Suppressor macrophage (primary cell): ENCODE results near the gene THSD4.
A peak's percentile ranks its signal among the peaks of the same experiment; 100 is the strongest.

Experiments
- DNase-seq, 4 experiments: peaks; one replicate each; pipeline ENCODE4 v3.0.0-alpha.2; 2020 to 2022

THSD4 gene

GRCh38 chr15:71800835-71801745, 685.8 kb downstream of the THSD4 start:
- DNase-seq, result peak; percentile 54 to 67 (median 59)

GRCh38 chr15:71801935-71802655, 686.8 kb downstream of the THSD4 start:
- no peak for DNase-seq

GRCh38 chr15:71802770-71803169, 687.5 kb downstream of the THSD4 start:
- DNase-seq, result peak; percentile 7 to 52 (median 18)

- DNase-seq, result no peak
These were observed 689.0 kb downstream of the THSD4 start for GRCh38 chr15:71804226-71804625.

GRCh38 chr15:71804695-71805470, 689.6 kb downstream of the THSD4 start:
- DNase-seq, result no peak

GRCh38 chr15:71806452-71806931, 691.2 kb downstream of the THSD4 start:
- DNase-seq, result no peak

- DNase-seq, result no peak
These were observed 691.9 kb downstream of the THSD4 start for GRCh38 chr15:71807125-71807629.

GRCh38 chr15:71807691-71808091, 692.4 kb downstream of the THSD4 start:
- no peak for DNase-seq

GRCh38 chr15:71808311-71809020, 693.2 kb downstream of the THSD4 start:
- no peak for DNase-seq

- DNase-seq, result no peak
These were observed 694.1 kb downstream of the THSD4 start for GRCh38 chr15:71809346-71809745.

- DNase-seq, result no peak
These were observed 695.2 kb downstream of the THSD4 start, which contains the start of gene NR2E3 for GRCh38 chr15:71810256-71811035. Gene NR2E3 (plus strand): TSS chr15:71810554. CDS start chr15:71810744, 190 bp downstream.

GRCh38 chr15:71811036-71811736, 695.9 kb downstream of the THSD4 start:
- no peak for DNase-seq

- DNase-seq, result no peak
These were observed 696.8 kb downstream of the THSD4 start for GRCh38 chr15:71811752-71812735.

GRCh38 chr15:71812966-71813722, 697.9 kb downstream of the THSD4 start:
- no peak for DNase-seq

- DNase-seq, result no peak
These were observed 698.6 kb downstream of the THSD4 start for GRCh38 chr15:71813723-71814470.

- no peak for DNase-seq
These were observed 700.0 kb downstream of the THSD4 start for GRCh38 chr15:71815301-71815700.

GRCh38 chr15:71817351-71817750, 702.1 kb downstream of the THSD4 start:
- DNase-seq, result no peak
